ENCODE measurements around the gene RUSF1. TPM values are rescaled to one million over a fixed set of nuclear protein-coding genes. Genes with fewer than 3 reads are reported as not detected.

The RUSF1 gene
- polyA plus RNA-seq, 1 of the 3 experiments (the other 2 are of a cell fraction) = 36.5 TPM

- no peaks in the 10 kb centered on the region for H3K9me2 ChIP-seq
- peaks cover 10 to 50% of the 10 kb centered on the region in 2 experiments for H3K36me3 ChIP-seq (replicated peaks in 1 of 2; ENCODE audit: control insufficient read depth in 1 of 2, insufficient read depth in 2 of 2, low read length in 1 of 2)
- no peak overlapping the region for H3K27ac ChIP-seq (ENCODE audit: low read depth in 2 of 2, low read length in 1 of 2)
- TF ChIP-seq CTCF (IDR thresholded peaks at IDR 0.05) = no peak
- TF ChIP-seq NFIC (IDR thresholded peaks at IDR 0.05; ENCODE audit: borderline replicate concordance) = no peak
- no peak for TF ChIP-seq FOXM1 (IDR thresholded peaks at IDR 0.05; ENCODE audit: low read depth)
- TF ChIP-seq CHD2 (IDR thresholded peaks at IDR 0.05; ENCODE audit: low read length, partially characterized antibody) = no peak
- no peak for TF ChIP-seq GATA2 (CRISPR knock-in tag; IDR thresholded peaks at IDR 0.05)
- TF ChIP-seq EZH2phosphoT487 (IDR thresholded peaks at IDR 0.05; ENCODE audit: borderline replicate concordance, low read depth) = no peak
- TF ChIP-seq YY1 (IDR thresholded peaks at IDR 0.05; ENCODE audit: low read depth) = no peak
- TF ChIP-seq TEAD4 (IDR thresholded peaks at IDR 0.05; ENCODE audit: borderline replicate concordance, insufficient read depth) = no peak
- TF ChIP-seq POLR2AphosphoS5 (IDR thresholded peaks at IDR 0.05; ENCODE audit: low read depth, low read length) = no peak
- TF ChIP-seq ZBTB33 (IDR thresholded peaks at IDR 0.05; ENCODE audit: borderline replicate concordance, low read depth) = no peak
- no peaks in the 10 kb centered on the region for H3K4me1 ChIP-seq (ENCODE audit: control insufficient read depth in 1 of 2, insufficient read depth in 2 of 2, low read depth in 1 of 2, low read length in 1 of 2)
- DNase-seq = no peak
- no peaks in the 10 kb centered on the region for H3K79me2 ChIP-seq (ENCODE audit: insufficient read depth)
- H3K4me2 ChIP-seq = no peak overlapping the region
- CTCF ChIA-PET = no interaction called here
- H3F3A ChIP-seq (replicated peaks; ENCODE audit: insufficient read depth) = no peaks in the 10 kb centered on the region
- 100% methylated on average over 3 of the region's 8 CpGs for WGBS (ENCODE audit: low lambda C conversion rate)
- H4K20me1 ChIP-seq (ENCODE audit: insufficient read depth) = no peaks in the 10 kb centered on the region; the same call in 1 of the 2 replicates
- no peak overlapping the region for H2AFZ ChIP-seq (ENCODE audit: low read depth)
- POLR2A ChIA-PET = no interaction called here
- H3K4me3 ChIP-seq (ENCODE audit: low read depth in 2 of 2, low read length in 1 of 2) = no peak overlapping the region
- H3K9ac ChIP-seq = no peak overlapping the region
- H3K9me3 ChIP-seq = no peaks in the 10 kb centered on the region
- H3K27me3 ChIP-seq (ENCODE audit: insufficient read depth) = no peaks in the 10 kb centered on the region
Measured at GRCh38 chr16:31499928-31500327, 8.3 kb downstream of the RUSF1 start.

- CTCF ChIA-PET = no interaction called here
Measured at GRCh38 chr16:31498493-31498892, 9.7 kb downstream of the RUSF1 start.

More at GRCh38 chr16:31498493-31498892, 9.7 kb downstream of the RUSF1 start:
- Histone ChIP-seq H3K79me2 (ENCODE audit: insufficient read depth) (no peaks in the 10 kb centered on the region), H3K9me3 (no peaks in the 10 kb centered on the region), H3K4me2 (no peak overlapping the region), H3F3A (replicated peaks; ENCODE audit: insufficient read depth) (no peaks in the 10 kb centered on the region), H3K27me3 (ENCODE audit: insufficient read depth) (no peaks in the 10 kb centered on the region), H3K4me1 (ENCODE audit: control insufficient read depth in 1 of 2, insufficient read depth in 2 of 2, low read depth in 1 of 2, low read length in 1 of 2) (no peaks in the 10 kb centered on the region), H4K20me1 (ENCODE audit: insufficient read depth) (no peaks in the 10 kb centered on the region; the same call in 1 of the 2 replicates), H3K9me2 (no peaks in the 10 kb centered on the region), H3K27ac (ENCODE audit: low read depth in 2 of 2, low read length in 1 of 2) (no peak overlapping the region), H3K4me3 (ENCODE audit: low read depth in 2 of 2, low read length in 1 of 2) (no peak overlapping the region), H2AFZ (ENCODE audit: low read depth) (no peak overlapping the region), H3K36me3 (replicated peaks in 1 of 2; ENCODE audit: control insufficient read depth in 1 of 2, insufficient read depth in 2 of 2, low read length in 1 of 2) (peaks cover 10 to 51% of the 10 kb centered on the region in 2 experiments), H3K9ac (no peak overlapping the region)
- WGBS (ENCODE audit: low lambda C conversion rate) = 100% methylated on average over 8 of the region's 8 CpGs
- POLR2A ChIA-PET = no interaction called here
- TF ChIP-seq RCOR1 (IDR thresholded peaks at IDR 0.05; ENCODE audit: low read length) (no peak), MXI1 (IDR thresholded peaks at IDR 0.05; ENCODE audit: low read depth, low read length) (no peak), FOXM1 (IDR thresholded peaks at IDR 0.05; ENCODE audit: low read depth) (no peak), RXRA (IDR thresholded peaks at IDR 0.05; ENCODE audit: borderline replicate concordance, low read depth) (no peak), FOSL2 (IDR thresholded peaks at IDR 0.05; ENCODE audit: borderline replicate concordance, low read depth) (no peak), ZBTB33 (IDR thresholded peaks at IDR 0.05; ENCODE audit: borderline replicate concordance, low read depth) (no peak), REST (IDR thresholded peaks at IDR 0.05; ENCODE audit: low read depth, low read length) (no peak), JUND (IDR thresholded peaks at IDR 0.05) (no peak), CHD2 (IDR thresholded peaks at IDR 0.05; ENCODE audit: low read length, partially characterized antibody) (no peak), YY1 (IDR thresholded peaks at IDR 0.05; ENCODE audit: low read depth) (no peak), EP300 (IDR thresholded peaks at IDR 0.05; ENCODE audit: borderline replicate concordance in 1 of 2, low read depth in 1 of 2, low read length in 1 of 2) (no peak)
- DNase-seq = no peak
